NCI-H524 (cell line): ENCODE data around the gene ADGRD1.
A peak's percentile ranks its signal among the peaks of the same experiment; 100 is the strongest.

Experiments used
- DNase-seq, 2 experiments: peaks; one replicate each; lab custom pipeline; 2025; lab: John Stamatoyannopoulos, UW

Gene ADGRD1

DNA sequence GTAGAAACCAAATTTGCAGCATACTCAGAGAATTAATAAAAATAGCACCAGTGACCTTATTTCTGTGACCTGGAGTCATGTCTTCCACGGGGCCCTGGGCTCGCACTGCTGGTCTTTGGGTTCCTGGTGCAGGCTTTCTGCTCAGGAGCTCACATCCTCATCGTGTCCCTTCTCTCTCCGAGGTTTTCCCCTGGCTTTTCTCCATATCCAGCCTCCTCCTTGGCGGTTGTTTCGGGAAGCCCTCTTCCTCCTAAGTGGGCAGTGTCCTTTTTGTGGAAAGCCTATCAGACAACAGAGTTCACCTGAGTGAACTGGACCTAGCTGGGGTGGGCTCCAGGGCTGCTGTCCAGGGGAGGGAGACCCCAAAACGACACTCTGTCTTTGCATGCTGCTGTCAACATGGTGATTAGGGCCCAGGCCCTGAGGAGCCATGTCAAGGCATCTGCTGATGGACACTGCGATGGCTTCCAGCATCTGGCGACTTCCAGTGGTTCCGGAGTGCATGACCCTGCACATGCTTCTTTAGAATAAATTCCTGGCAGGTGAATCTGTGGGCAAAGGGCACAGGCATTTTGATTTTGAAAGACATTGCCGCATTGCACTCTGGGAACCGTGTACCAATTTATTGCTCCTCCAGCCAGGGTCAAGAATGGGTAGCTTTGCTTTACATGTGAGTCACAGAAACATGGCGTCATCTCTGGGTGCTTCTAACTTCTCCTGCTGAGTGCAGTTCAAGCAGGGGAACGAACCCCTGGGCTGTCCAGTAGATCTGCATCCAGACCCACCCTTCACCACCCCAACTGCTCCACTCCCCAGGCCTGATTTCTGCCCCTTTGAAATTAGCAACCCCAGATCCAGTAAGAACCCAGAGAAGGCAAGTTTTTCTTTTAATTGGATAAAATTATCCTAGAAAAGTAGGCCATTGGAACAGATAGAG lies 136.8 kb downstream of the ADGRD1 start:
- DNase-seq: no peak

DNA sequence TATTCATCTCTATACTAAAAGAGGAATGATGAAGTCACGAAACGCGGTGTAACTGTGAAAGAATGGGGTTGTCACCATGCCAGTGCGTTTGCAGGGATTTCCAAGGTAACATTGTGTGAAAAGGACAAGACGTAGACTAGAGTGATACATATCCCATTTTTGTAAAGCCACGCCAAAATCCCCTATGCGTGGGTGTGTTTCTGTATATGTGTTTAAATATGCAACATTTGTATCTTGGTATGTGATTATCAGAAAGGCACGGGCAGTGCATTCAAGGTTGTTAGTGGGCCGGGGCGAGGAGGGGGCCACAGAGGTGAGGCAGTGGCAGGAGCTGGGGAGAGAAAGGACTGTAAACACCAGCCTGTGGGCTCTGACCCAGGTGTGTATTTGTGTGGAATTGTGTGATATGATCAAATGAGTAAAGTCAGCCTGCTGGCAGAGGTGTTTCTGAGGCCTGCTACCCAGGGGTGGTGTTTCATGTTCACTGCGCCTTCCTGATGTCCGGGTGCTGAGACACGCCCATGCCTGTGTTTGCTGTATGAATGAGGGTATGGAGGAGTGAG lies 137.8 kb downstream of the ADGRD1 start:
- no peak for DNase-seq

DNA sequence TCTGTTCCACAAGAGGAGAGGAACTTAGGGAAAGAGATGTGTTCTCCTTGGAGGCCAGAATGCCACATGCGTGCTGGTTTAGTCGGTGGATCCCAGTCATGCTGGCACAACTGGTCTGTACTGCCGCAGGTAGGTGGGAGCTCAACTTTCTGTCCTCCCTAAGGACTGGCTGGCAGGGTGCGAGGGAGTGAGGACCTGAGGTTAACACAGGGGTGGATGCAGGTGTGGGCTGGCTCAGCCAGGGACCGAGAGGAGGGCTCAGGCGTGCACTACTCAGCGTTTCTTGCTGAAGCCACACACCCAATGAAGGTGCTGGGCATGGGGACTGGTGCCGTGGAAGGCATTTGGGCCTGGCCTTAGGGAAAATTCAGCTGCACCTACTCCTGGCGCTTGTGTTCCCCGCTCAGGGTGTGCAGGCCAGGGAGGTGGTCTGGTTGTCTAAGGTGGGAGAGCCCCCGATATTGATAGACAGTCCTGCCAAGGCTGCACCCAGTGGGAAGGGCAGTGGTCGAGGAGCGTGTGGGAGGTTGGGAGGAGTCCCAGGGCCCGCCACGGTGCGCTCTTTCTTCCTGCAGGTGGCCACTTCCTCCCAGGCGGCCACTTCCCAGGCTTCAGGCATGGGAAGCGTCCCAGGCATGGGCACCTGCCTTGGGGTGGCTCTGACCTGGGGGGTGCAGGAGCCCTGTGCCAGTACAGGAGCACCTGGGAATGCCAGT lies 138.4 kb downstream of the ADGRD1 start:
- DNase-seq: no peak

DNA sequence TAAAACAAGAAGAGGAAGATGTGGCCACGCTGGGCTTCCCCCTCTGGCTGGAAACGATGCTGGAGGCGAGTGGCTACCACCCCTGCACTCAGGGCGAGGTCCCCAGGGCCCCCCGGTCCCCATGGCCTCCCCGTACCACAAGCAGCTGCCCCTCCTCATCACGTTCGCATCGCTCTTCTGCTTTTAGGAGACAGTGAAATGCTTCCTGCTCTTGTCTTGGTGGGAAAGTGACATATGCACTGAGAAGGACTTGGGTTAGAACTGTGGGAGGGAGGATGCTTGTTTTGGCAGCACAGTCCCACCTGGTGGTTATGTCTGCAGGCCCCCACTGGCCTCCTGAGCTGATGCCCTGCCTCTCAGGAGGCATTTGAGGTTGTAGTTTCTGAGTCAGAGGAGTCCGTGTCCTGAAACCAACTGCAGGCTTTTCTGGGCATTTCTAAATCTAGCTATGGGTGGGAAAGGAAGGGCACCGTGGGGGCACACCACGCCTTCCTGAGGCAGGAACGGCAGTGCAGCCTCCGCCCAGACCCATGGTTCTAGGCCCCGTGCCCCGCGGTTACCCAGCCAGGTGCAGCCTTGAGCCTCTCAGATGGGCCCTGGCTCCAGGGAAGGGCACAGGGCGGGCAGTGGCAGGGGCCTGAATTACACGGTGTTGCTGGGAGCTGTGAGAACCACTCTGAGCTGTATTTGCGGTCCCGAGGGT lies 139.3 kb downstream of the ADGRD1 start:
- DNase-seq: no peak

DNA sequence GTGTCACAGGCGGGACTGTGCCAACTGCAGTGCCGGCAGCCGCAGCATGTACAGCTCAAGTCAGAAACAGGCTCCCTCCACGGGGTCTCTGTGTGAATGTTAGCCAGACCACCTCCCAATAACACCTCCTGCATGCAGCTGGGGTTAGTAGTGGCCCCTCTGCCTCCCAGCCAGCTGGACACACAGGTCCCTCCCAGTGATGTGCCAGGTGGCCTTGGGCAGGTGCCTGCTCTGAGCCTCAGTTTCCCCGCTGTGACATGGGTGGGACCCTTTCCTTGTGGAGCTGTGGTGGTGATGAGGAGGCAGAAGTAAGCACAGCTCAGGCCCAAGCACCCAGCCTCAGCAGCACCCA lies 139.9 kb downstream of the ADGRD1 start:
- no peak for DNase-seq

DNA sequence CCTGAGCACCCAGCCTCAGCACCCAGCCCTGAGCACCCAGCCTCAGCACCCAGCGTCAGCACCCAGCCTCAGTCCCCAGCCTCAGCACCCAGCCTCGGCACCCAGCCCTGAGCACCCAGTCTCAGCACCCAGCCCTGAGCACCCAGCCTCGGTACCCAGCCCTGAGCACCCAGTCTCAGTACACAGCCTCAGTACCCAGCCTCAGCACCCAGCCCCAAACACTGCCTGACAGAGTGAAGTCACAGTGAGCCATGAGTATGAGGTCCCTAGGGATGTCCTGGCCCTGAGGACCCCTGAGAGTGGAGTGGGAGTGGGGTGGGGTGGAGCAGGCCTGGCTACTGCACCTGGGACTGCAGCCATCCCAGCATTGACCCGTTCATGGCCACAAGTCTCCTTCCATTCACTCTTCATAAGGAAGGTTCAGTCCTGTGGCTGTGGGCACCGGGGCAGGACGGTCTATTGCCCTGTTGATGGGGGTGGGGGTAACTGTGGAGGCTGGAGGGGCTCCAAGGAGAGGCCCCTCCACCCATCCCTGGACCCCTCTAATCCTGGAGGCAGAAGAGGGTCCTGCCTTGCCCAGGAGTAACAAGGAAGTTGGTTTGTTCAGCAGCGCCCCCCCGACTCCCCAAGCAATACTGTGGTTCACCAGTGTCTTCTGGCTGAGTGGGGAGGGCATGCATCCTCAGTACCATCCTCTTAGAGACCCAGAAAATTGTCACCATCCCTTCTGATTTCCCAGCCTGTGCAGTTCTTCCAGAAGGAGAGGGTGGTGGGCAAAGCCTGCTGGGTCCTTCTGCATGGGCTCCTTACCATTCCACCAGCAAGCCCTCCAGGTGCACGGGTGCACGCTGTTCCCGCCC lies 140.5 kb downstream of the ADGRD1 start:
- no peak for DNase-seq

DNA sequence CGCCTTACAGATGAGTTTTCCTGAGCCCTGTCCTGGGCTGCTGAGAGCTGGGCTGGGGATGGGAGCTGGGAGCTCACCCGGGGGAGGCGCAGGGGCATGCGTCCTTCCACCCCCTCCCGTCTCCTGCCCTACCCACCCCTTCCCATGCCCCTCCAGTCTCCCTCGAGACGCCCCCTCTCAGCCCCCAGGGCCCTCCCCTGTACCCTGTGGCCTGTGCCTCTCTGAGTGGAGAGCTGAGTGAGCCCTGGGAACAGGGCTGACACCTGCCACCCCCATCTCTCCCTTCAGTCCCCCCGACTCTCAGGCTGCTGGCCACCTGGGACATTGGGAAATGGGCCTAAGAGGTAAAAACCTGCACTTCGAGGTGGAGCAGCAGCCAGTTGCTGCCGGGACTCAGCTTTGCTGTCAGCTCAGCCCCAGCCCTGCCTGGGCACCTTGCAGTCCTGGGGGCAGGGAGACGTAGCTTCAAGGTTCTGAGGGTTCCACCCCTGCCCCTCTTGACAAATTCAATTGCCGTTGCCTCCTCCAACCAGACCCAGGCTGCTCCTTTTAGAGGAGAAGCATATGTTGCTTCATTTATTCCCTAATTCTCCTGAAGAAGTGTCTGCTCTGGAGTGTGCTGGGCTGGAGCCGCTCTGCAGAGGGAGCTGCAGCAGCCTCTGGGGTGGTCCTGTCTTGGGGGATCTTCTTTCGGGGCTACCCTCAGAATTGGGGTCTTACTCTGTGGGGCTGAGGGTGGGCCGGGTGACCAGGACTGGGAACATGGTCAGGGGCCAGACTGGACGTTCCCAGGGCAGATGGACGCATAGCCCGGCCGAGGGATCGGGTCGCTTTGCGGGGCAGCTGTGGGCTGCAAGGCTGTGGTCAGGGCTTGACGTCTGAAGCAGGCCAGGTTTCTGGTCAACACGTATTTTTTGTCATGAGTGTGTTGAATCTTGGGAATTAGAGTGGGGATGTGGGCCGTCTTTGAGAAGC lies 141.4 kb downstream of the ADGRD1 start:
- DNase-seq: peak in 1 of 2 experiments; percentile 22

DNA sequence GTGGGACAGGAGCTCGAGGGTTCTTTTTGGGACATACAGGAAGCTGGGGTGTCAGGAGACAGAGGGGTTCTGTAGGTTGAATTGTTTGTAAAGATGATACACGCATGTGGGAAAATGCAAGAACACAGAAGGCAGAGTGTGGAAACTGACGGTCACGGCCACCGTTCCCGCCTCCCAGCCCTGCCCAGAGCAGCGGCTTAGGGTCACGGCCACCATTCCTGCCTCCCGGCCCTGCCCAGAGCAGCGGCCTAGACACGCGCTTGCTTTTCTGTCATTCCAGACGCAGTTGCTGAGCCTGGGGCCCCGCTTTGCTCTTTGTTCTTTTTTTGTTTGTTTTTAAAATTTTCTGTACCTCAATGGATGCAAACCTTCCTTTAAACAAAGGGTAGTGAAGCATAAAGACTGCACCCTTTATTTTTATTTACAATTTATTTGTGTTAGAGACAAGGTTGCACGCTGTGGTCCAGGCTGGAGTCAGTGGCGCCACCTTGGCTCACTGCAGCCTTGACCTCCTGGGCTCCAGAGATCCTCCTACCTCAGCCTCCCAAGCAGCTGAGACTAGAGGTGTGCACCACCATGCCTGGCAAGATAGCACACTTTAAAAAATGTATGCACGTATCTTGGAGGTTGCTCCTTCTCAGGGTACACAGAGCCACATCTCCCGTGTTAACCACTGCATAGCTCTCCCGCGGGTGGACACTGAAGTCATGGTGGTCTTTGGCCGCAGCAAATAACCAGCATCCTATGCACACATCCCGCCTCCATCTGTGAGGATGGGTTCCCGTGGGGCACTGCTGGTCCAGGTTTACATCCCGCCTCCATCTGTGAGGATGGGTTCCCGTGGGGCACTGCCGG lies 142.3 kb downstream of the ADGRD1 start:
- DNase-seq: no peak

DNA sequence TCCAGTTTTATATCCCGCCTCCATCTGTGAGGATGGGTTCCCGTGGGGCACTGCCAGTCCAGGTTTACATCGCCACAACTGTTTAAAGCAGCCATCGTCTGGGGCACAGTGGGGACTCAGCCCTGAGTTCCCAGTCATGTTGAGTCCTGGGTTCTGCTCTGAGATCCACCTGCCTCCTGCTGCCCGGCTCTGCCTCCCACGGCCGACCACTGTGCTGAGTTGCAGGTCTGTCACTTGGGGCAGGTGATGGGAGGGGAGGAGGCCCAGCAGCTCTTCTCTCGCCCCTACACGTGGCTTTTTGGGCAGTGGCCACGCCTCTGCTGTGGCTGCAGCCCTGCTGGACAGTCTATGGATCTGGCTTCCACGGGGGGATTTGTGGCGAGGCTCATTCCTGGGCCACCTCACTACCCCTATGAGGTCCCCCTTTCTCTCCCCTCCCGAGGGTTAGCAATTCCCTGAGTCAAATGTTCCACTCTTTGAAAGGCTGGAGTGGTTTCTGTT lies 143.0 kb downstream of the ADGRD1 start:
- no peak for DNase-seq

DNA sequence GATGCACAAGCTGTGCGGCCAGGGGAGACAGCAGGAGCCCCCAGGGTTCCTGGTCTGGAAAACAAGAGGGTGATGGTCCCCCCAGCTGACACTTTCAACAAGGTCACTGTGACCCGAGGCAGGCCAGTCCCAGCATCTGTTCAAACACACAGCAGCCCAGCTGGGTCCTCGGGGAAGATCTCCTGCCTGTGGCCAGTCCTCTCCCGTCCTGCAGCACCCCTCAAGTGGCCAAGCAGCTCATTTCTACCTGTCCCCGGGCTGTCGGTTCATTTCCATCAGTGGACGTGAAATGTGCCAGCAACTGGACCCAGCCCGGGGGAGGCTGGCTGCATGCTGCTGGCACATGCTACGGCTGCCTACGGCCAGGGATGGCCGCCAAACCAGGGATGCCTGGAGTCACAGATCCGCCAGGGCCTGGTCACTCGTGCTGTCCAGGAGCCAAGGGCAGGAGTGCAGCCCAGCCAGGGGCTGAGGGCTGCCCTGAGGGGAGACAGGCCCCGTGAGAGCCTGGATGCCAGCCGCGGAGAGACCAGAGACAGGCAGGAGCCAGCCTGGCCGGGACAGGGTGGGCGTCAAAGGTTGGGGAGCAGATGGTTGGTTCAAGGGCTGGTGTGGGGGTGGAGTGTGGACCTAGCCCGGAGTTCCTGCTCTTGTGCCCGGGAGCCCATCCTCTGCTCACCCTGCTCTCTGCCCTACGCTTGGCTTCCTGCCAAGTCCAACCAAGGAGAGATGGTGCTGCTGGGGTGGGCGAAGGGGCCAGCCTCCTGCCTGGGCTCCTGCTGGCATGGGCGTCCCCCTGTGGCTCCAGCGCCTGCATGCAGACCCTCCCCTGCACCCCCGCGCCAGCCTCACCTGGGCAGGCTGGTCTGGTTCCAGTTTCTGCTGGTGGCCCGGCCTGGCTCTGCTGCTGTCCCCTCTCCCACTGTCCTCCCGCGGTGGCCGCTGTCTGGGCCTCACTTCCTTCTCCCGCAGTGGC lies 143.8 kb downstream of the ADGRD1 start:
- DNase-seq: peak in 1 of 2 experiments; percentile 23

DNA sequence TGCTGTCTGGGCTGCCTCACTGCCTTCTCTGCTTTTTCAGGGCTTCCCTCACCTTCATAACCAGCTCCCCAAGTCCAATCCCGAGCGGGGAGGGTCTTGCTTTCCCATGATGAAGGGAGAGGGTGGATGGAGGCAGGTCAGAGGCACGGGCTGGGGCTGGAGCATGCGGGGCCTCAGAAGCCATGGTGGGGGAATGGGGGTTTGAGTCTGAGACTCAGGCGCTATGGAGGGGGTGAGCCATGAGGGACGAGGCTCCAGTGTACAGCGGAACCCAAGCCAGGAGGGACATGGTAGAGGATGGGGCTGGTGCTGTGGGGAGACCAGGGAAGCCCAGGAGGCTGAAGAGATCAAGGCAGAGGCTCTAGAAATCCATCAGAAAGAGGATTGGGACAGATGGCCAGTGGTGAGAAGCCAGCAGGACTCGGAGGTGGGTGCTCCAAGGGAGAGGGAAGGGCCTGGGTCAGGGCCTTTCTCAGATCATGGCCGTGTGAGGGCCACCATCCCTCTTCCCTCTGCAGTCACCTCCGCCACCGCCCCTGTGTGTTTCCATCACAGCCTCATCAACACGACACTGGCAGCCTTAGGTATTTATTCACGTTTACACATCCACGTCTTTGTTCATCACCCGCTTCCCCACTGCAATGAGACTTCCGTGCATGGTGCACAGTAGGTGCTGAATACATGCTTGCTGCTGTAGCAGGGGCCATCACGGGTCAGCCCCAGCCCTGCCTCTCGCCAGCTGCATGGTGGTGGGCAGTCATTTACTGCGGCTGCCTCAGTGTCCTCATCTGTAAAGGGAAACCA lies 144.7 kb downstream of the ADGRD1 start:
- no peak for DNase-seq

DNA sequence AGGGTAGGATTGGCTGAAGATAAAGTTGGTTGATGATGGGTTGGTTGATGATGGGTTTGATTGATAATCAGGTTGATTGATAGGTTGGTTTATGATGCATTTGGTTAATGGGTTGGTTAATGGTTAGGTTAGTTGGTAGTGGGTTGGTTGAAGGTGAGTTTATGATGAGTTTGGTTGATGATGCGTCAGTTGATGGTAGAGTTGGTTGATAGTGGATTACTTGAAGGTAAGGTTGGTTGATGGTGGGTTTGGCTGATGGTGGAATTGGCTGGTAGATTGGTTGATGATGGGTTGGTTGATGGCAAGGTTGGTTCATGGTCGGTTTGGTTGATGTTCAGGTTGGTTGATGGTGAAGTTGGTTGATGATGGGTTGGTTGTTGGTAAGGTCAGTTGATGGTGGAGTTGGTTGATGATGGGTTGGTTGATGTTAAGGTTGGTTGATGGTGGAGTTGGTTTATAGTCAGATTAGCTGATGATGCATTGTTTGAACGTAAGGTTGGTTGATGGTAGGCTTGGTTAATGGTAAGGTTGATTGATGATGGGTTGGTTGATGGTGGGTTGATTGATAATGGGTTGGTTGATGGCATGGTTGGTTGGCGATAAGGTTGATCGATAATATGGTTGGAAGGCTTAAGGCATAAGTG lies 146.4 kb downstream of the ADGRD1 start:
- no peak for DNase-seq

DNA sequence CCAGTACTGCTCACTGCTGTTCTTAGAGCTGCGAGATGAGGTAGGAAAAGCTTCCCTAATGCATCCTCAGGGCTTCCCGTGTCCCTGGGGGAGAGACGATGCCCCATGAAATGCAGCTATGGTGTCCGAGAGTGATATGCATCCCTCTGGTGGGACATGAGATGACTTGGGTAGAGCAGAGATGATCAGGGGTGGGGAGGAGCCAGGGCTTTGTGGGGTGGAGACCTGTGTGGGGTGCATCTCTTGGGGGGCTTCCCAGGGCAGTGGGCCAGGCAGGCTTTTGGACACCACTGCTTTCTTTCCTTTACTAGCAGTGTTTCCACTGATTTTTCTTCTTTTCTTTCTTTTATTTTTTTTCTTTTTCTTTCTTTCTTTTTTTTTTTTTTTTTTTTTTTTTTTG lies 147.3 kb downstream of the ADGRD1 start:
- no peak for DNase-seq

DNA sequence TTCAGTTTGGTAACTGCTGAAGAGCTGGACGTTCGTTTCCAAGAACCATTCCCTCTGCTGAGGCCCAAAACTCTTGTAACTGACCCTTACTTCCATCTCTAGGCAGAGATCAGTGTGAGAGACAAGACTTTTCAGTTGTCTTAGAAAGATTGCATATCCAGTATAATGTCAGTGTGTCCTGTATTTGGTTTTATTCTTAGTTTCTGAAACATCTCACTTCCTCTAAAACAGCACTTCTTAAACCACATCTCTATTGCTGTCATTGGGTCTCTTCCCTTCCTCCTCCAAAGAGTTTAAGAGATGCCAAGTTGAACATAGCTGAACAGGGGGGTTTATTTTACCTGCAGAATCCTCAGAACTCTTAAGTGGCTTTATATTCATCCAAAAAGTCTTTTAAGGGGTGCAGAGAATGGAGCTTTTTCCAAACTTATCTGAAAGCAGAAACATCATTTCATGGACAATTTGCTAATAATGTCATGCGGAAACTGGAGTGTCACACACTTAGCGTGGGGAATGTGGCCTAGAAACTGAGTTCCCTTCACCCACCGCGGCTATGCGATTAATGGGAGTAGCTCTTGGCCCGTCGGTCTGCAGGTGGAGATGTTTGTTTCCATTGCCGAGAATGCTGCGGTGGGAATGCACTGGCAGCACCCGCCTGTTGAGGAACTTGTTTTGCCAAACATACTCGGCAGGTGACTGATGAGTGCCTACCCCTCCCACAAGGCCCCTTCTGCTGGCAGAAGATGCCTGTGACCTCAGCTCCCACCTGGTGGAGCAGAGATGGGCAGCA lies 148.2 kb downstream of the ADGRD1 start:
- no peak for DNase-seq

DNA sequence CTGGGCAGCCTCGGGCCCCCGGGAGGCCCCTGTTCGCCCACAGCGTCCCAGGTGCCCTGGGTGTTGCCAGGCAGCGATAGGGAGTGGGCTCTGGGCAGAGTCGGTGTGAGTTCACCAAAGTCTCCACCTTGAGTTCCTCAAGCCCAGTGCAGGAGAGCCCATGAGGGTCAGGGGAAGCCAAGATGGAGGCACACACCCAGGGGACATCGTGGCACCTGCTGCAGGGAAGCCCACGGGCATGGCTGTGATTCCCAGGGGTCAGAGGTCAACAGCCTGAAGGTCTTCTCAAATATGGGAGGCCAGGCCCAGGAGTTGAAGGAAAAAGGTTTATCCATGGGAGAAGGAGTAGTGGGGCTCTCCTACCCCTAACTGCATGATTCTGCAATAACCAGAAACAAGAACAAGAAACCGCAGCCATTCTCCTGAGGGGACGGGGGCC lies 148.8 kb downstream of the ADGRD1 start:
- DNase-seq: no peak
